Prostate gland (tissue), 2 donors: Measurements from ENCODE around the gene OTUD6A. TPM values are rescaled to one million over a fixed set of nuclear protein-coding genes. Genes with fewer than 3 reads are reported as not detected.
"Not testable (repeated sequence)": the region's sequence is repeated elsewhere in the genome, so short reads cannot be mapped to it uniquely, and the experiment has no call there.

Experiments used
- DNase-seq: peaks from one replicate; pipeline ENCODE4 v3.0.0-alpha.2; 2019; ENCODE audit warnings: low spot score
- H3K27ac ChIP-seq, 2 donors: fragments of 200-600 bp; sonication (generic); 2 replicates each; pipeline ENCODE4 v1.5.1; 2017 to 2019
- H3K27me3 ChIP-seq: fragments of 200-600 bp; sonication (generic); replicated peaks from 2 replicates; pipeline ENCODE4 v1.5.1; 2019; ENCODE audit not compliant: insufficient read depth
- H3K36me3 ChIP-seq, 2 donors: fragments of 200-600 bp; sonication (generic); 1 replicate in 1 of 2; 2 replicates in 1 of 2; pipeline versions ENCODE4 v1.5.1 to v1.8.1; 2017 to 2019
- H3K4me1 ChIP-seq: fragments of 200-600 bp; sonication (generic); replicated peaks from 2 replicates; pipeline ENCODE4 v1.5.1; 2019
- H3K4me3 ChIP-seq, 2 donors: fragments of 200-600 bp; sonication (generic); 2 replicates each; pipeline ENCODE4 v1.5.1; 2017 to 2019
- H3K9me3 ChIP-seq: fragments of 200-600 bp; sonication (generic); 2 replicates; pipeline ENCODE4 v1.5.1; 2017
- CTCF ChIP-seq, 4 experiments: fragments of 200-600 bp in 2 of 4; fragments of 450-650 bp in 2 of 4; sonication (generic) in 2 of 4; IDR thresholded peaks; 1 replicate in 3 of 4; 2 replicates in 1 of 4; pipeline ENCODE4 v1.5.1; 2016 to 2019; ENCODE audit warnings: antibody characterized with exemption in 4 of 4, mild to moderate bottlenecking in 2 of 4, moderate library complexity in 2 of 4
- POLR2A ChIP-seq: fragments of 450-650 bp; IDR thresholded peaks from one replicate; pipeline ENCODE4 v1.6.1; 2016; ENCODE audit warnings: antibody characterized with exemption, mild to moderate bottlenecking
- POLR2AphosphoS5 ChIP-seq: sonication (generic); formaldehyde crosslinking; IDR thresholded peaks from one replicate; pipeline ENCODE4 v1.6.1; 2017; ENCODE audit warnings: antibody characterized with exemption
- WGBS: methylation state at CpG from one replicate; pipeline ENCODE4 v1.1.5; 2018; 5-methylcytosine and 5-hydroxymethylcytosine counted together
- intact Hi-C: fragments of 100-400 bp; cut with DNase I; formaldehyde crosslinking; loops from one replicate; pipeline ENCODE4 v1.14.2; 2022
- microRNA-seq: library from miRNA; unstranded; fragments of <30 nt; microRNA quantifications from one replicate; pipeline ENCODE4, GENCODE V29; 2016
- small RNA-seq, 2 donors: library from RNA; depleted of rRNA; stranded (forward); fragments of <200 nt; gene quantifications; one replicate each; pipeline ENCODE3, GENCODE V24; 2016
- total RNA-seq, 2 donors: library from RNA; depleted of rRNA; stranded (reverse); fragments of >200 nt; gene quantifications; one replicate each; pipeline ENCODE4 v1.1.0, GENCODE V29; 2016

OTUD6A gene
- total RNA-seq, 2 donors from 2014 or later, result 1.1 TPM; not detected in 1

GRCh38 chrX:70089604-70090297, 27.5 kb downstream of the OTUD6A start:
- H3K4me1 ChIP-seq, result no peaks in the 10 kb centered on the region
- no peak overlapping the region for H3K27ac ChIP-seq
- intact Hi-C loops, result no loop called here
- no peaks in the 10 kb centered on the region for H3K27me3 ChIP-seq
- no peaks in the 10 kb centered on the region for H3K9me3 ChIP-seq
- H3K4me3 ChIP-seq, result no peak overlapping the region
- no peaks in the 10 kb centered on the region for H3K36me3 ChIP-seq
- no peak for DNase-seq
- WGBS, result 62% methylated on average over 1 of the region's 1 CpG
- no peak for TF ChIP-seq CTCF (IDR thresholded peaks at IDR 0.05)
- no peak for TF ChIP-seq POLR2AphosphoS5
- TF ChIP-seq POLR2A, result no peak

GRCh38 chrX:70092247-70092646, 30.0 kb downstream of the OTUD6A start:
- TF ChIP-seq POLR2A (no peak), CTCF (IDR thresholded peaks at IDR 0.05) (no peak), POLR2AphosphoS5 (no peak)
- no peak overlapping the region for H3K27ac ChIP-seq
- H3K27me3 ChIP-seq, result no peaks in the 10 kb centered on the region
- WGBS, result 97% methylated on average over 4 of the region's 4 CpGs
- DNase-seq, result no peak
- intact Hi-C loops, result no loop called here
- H3K36me3 ChIP-seq, result no peaks in the 10 kb centered on the region
- no peaks in the 10 kb centered on the region for H3K4me1 ChIP-seq
- no peaks in the 10 kb centered on the region for H3K9me3 ChIP-seq
- no peak overlapping the region for H3K4me3 ChIP-seq

GRCh38 chrX:70096052-70096451, 33.8 kb downstream of the OTUD6A start:
- intact Hi-C loops, result loop anchor here (5.0 kb wide), 1 partner anchor 604 kb away; no protein-coding TSS in a partner anchor
- Histone ChIP-seq H3K36me3 (no peaks in the 10 kb centered on the region), H3K9me3 (no peaks in the 10 kb centered on the region), H3K4me3 (no peak overlapping the region), H3K27me3 (no peaks in the 10 kb centered on the region), H3K4me1 (no peaks in the 10 kb centered on the region), H3K27ac (no peak overlapping the region)
- 45% methylated on average over 2 of the region's 2 CpGs for WGBS
- TF ChIP-seq POLR2A, result no peak
- TF ChIP-seq POLR2AphosphoS5, result no peak
- peak in 1 of 4 experiments; percentile 20 for TF ChIP-seq CTCF (IDR thresholded peaks at IDR 0.05)
- no peak for DNase-seq

GRCh38 chrX:70105229-70105628, 43.0 kb downstream of the OTUD6A start:
- no peaks in the 10 kb centered on the region for H3K4me1 ChIP-seq
- WGBS, result 34% methylated on average over 2 of the region's 2 CpGs

GRCh38 chrX:70111436-70112026, 49.3 kb downstream of the OTUD6A start:
- H3K36me3 ChIP-seq, H3K4me1 ChIP-seq, H3K9me3 ChIP-seq, H3K4me3 ChIP-seq, DNase-seq, H3K27me3 ChIP-seq, intact Hi-C loops, H3K27ac ChIP-seq: not testable (repeated sequence)
- 92% methylated on average over 4 of the region's 4 CpGs for WGBS

More at GRCh38 chrX:70105229-70105628, 43.0 kb downstream of the OTUD6A start:
- intact Hi-C loops, result no loop called here
- Histone ChIP-seq H3K9me3 (no peaks in the 10 kb centered on the region), H3K27ac (no peak overlapping the region), H3K36me3 (no peaks in the 10 kb centered on the region), H3K27me3 (no peaks in the 10 kb centered on the region), H3K4me3 (no peak overlapping the region)
- TF ChIP-seq POLR2AphosphoS5 (no peak), CTCF (IDR thresholded peaks at IDR 0.05) (no peak), POLR2A (no peak)
- DNase-seq, result no peak

Small RNAs within 50 kb of the gene (microRNA-seq; reads per million reads assigned to microRNA genes)
- gene MIR676, result 6.0 reads per million, percentile 45 among the genes with 10 or more reads in this experiment

Small RNAs within 50 kb of the gene (small RNA-seq; reads per million reads assigned to genes)
- 0.30 to 0.56 reads per million in 2 donors for gene MIR676

Other genes with a start within 250 kb of the OTUD6A start
- gene AWAT2, start 12.5 kb upstream of the OTUD6A start, total RNA-seq, result not detected
- 10 to 100 TPM; 54.9 to 62.6 TPM for gene IGBP1, start 71.0 kb downstream of the OTUD6A start, total RNA-seq
- gene DGAT2L6, start 115.0 kb downstream of the OTUD6A start, total RNA-seq, result not detected
- not detected for gene AWAT1, start 172.2 kb downstream of the OTUD6A start, total RNA-seq
- gene P2RY4, start 197.7 kb downstream of the OTUD6A start, total RNA-seq, result 1 to 10 TPM in 1 of 2 donors, not detected in 1; 1.1 TPM
- not detected for gene ARR3, start 205.9 kb downstream of the OTUD6A start, total RNA-seq
- 1 to 10 TPM in 1 of 2 donors, not detected in 1; 1.3 TPM for gene RAB41, start 219.7 kb downstream of the OTUD6A start, total RNA-seq
- 10 to 100 TPM; 24.2 to 34.2 TPM for gene PDZD11, start 227.5 kb downstream of the OTUD6A start, total RNA-seq
- 1 to 10 TPM in 1 of 2 donors, under 1 TPM in 1; 0.73 to 1.3 TPM for gene KIF4A, start 227.6 kb downstream of the OTUD6A start, total RNA-seq